Activated T-cell treated with anti-CD3 and anti-CD28 coated beads, Interleukin-2, amount 50 U/mL, for 72 hours (primary cell): ENCODE results near the gene ZNF275. TPM values are rescaled to one million over a fixed set of nuclear protein-coding genes. Genes with fewer than 3 reads are reported as not detected.
"Not testable (repeated sequence)": the region's sequence is repeated elsewhere in the genome, so short reads cannot be mapped to it uniquely, and the experiment has no call there.

ENCODE experiments used
- ATAC-seq, 2 donors: fragments of 150-1000 bp; cut with Tn5 transposase; replicated peaks in 1 of 2; 2 replicates each; pipeline ENCODE4 v1.10.0; 2021; ENCODE audit warnings: moderate library complexity in 2 of 2, mild to moderate bottlenecking in 1 of 2
- DNase-seq, 2 donors: peaks; one replicate each; pipeline ENCODE4 v3.0.0; 2021 to 2022; ENCODE audit warnings: mixed read lengths in 1 of 2
- H3K27ac Mint-ChIP-seq: one replicate; pipeline ENCODE4 v1.8.0; 2022; ENCODE audit warnings: mild to moderate bottlenecking, moderate library complexity, mixed read lengths
- H3K27me3 Mint-ChIP-seq: one replicate; pipeline ENCODE4 v1.8.0; 2022; ENCODE audit warnings: low read depth, mixed read lengths
- H3K36me3 Mint-ChIP-seq, 2 donors: one replicate each; pipeline ENCODE4 v1.8.0; 2022; ENCODE audit warnings: mixed read lengths in 2 of 2, mild to moderate bottlenecking in 1 of 2; ENCODE audit not compliant: insufficient read depth in 2 of 2
- H3K4me1 Mint-ChIP-seq: one replicate; pipeline ENCODE4 v1.8.0; 2022; ENCODE audit warnings: low read depth, mixed read lengths
- H3K4me3 Mint-ChIP-seq, 2 donors: one replicate each; pipeline ENCODE4 v1.8.0; 2022; ENCODE audit warnings: mild to moderate bottlenecking in 2 of 2, mixed read lengths in 2 of 2, moderate library complexity in 2 of 2
- H3K9me3 Mint-ChIP-seq, 2 donors: one replicate each; pipeline ENCODE4 v1.8.0; 2022; ENCODE audit warnings: mixed read lengths in 2 of 2
- total RNA-seq, 2 donors: library from RNA; stranded (reverse); gene quantifications; one replicate each; pipeline ENCODE4 v1.2.3, GENCODE V29; 2022

ZNF275 gene
- total RNA-seq, 2 donors from 2014 or later = 15.6 to 15.7 TPM

DNA sequence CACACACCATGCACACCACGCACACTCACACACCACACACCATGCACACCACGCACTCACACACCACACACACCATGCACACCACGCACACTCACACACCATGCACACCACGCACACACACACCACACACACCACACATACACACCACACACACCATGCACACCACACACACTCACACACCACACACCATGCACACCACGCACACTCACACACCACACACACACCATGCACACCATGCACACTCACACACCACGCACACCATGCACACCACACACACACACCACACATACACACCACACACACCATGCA, 55.5 kb downstream of the ZNF275 start:
- H3K4me3 Mint-ChIP-seq, H3K27ac Mint-ChIP-seq, H3K36me3 Mint-ChIP-seq, ATAC-seq, H3K4me1 Mint-ChIP-seq, DNase-seq, H3K9me3 Mint-ChIP-seq: not testable (repeated sequence)
- H3K27me3 Mint-ChIP-seq = peaks cover 13% of the 10 kb centered on the region

DNA sequence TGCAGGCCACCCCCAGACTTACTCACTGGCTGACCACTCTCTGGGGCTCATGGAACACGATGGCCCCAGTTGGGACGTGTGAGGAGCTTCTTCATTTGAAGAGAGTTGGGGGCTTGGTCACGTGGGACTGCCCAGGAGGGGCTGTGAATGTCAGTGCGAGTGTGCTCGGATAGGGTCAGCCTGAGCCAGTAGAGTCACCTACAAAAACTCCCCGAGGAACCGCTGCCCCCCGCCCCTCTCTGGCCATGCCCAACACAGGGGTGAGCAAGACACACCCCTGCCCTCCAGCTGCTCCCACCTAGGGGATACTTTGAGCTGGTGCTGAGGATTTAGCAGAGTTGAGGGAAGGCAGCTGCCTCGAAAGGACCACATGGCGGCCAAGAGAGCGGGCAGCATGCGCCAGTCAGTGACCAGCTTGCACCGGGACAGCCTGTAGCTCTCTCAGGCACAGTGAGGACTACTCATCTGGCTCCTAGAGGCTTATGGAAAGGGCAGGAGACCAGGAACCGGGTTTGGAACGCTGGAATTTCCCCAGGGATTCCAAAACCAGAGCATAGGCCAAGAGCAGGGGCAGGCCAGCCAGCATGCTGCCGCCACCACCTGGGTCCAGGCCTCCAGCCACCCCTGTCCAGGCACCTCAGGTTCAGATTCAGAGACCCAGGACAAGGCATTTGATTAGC, 58.8 kb downstream of the ZNF275 start:
- Mint-ChIP-seq H3K9me3 (no peaks in the 10 kb centered on the region), H3K36me3 (no peaks in the 10 kb centered on the region), H3K27me3 (peaks cover 6% of the 10 kb centered on the region), H3K27ac (no peak overlapping the region), H3K4me3 (no peak overlapping the region), H3K4me1 (no peaks in the 10 kb centered on the region)
- DNase-seq = no peak
- ATAC-seq = no peak

DNA sequence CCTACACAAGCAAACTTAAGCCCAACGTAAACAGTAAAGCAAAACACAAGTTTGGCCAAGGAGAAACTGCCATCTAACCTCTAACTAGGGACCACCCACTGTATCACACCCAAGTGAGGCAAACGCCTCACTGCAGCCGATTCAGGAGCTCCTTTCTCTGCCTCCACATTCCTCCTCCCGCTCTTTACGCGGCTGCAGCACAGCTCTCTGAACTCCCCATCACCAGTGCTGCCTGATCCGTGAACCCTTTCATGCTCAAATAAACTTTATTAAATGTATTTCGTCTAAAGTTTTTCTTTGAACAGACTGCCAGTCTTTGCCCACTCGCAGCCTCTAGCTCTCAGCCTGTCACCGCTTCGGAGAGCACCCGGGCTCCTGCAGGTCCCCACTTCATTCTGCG, 60.7 kb downstream of the ZNF275 start:
- peaks cover 6% of the 10 kb centered on the region for H3K27me3 Mint-ChIP-seq
- no peak overlapping the region for H3K4me3 Mint-ChIP-seq
- DNase-seq (no peak), ATAC-seq (no peak)
- H3K36me3 Mint-ChIP-seq = no peaks in the 10 kb centered on the region
- H3K27ac Mint-ChIP-seq = no peak overlapping the region
- H3K9me3 Mint-ChIP-seq = no peaks in the 10 kb centered on the region
- no peaks in the 10 kb centered on the region for H3K4me1 Mint-ChIP-seq

GRCh38 chrX:153395613-153396319, 61.8 kb downstream of the ZNF275 start:
- H3K4me1 Mint-ChIP-seq = no peaks in the 10 kb centered on the region
- H3K27me3 Mint-ChIP-seq = peaks cover 6% of the 10 kb centered on the region
- H3K36me3 Mint-ChIP-seq = no peaks in the 10 kb centered on the region
- ATAC-seq (no peak), DNase-seq (no peak)
- no peak overlapping the region for H3K4me3 Mint-ChIP-seq
- no peak overlapping the region for H3K27ac Mint-ChIP-seq
- H3K9me3 Mint-ChIP-seq = no peaks in the 10 kb centered on the region

DNA sequence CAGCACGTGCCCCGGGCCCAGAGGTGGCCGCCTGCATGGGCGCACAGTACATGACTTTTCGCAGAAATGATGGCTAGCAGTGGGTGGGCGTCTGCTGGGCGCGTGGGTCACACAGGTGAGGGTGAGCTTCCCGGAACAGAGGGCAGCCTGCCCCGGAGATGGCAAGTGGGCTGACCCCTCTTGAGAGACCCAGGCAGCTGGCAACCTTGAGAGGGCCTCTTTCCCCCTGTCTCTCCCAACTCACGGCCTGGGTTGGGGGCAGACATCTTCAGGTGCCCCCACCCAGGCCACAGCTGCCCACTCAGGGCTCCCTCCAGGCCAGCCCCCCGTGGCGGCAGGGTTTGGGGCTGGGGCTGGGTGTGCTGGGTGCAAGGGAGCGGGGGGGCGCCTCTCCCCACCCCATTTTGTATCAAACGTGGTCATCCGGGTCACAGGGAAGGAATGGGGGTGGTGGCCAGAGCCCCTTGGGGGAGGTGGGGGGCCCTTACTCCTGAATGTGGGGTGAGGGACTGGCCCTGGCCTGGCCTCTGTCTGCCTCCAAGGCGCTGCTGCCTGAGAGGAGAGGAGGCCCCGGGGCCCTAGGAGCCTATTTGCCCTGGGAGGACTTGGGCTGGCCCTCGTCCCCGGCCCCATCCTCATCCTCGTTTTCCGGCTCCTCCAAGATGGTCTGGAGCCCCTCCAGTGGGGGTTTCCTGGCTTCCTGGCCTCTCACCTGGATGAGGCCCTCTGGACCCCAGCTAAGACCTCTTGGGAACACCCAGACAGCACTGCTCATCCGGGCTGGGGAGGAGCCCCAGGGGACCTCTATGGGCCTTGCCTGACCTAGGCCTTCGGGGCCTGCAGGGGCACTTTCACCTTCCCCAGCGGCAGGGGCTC, 62.6 kb downstream of the ZNF275 start:
- DNase-seq (no peak), ATAC-seq (no peak)
- no peak overlapping the region for H3K27ac Mint-ChIP-seq
- H3K36me3 Mint-ChIP-seq = no peaks in the 10 kb centered on the region
- H3K4me1 Mint-ChIP-seq = no peaks in the 10 kb centered on the region
- no peaks in the 10 kb centered on the region for H3K9me3 Mint-ChIP-seq
- H3K4me3 Mint-ChIP-seq = no peak overlapping the region
- H3K27me3 Mint-ChIP-seq = peaks cover 6% of the 10 kb centered on the region

DNA sequence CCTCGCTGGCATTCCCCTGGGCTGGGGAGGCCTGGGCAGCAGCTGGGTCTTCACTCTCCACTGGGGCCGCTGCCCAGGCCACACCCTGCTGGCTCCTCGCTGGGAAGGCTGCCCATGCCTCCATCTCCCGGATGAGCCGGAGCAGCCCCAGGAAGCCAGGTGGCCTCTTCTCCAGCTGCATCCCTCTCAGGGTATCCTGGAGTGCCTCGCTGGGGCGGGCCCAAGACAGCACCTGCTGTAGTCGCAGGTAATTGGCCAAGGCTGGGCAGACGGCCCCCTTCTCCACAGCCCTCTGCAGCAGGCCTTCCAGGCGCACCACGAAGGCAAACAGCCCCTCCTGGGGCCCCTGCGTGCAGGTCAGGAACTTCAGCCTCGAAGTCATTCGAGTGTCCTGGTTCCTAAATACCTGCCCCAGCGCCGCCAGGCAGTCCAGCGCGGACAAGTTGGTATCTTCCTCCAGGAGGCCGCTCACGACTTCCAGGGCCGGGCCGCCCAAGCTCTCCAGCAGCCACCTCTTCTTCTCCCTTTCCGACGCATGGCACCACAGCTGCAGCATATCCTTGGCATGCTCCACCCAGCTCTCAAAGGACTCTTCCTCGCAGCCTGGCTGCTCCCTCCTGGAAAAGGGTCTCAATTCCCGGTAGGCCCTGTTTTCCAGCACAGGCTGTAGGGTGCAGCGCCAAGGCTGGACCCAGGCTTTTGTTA, 63.5 kb downstream of the ZNF275 start:
- DNase-seq (no peak), ATAC-seq (no peak)
- H3K36me3 Mint-ChIP-seq = no peaks in the 10 kb centered on the region
- no peak overlapping the region for H3K4me3 Mint-ChIP-seq
- H3K9me3 Mint-ChIP-seq = no peaks in the 10 kb centered on the region
- H3K4me1 Mint-ChIP-seq = no peaks in the 10 kb centered on the region
- H3K27ac Mint-ChIP-seq = no peak overlapping the region
- H3K27me3 Mint-ChIP-seq = peaks cover 6% of the 10 kb centered on the region

GRCh38 chrX:153398275-153398960, 64.5 kb downstream of the ZNF275 start:
- no peak overlapping the region for H3K27ac Mint-ChIP-seq
- DNase-seq (no peak), ATAC-seq (no peak)
- no peaks in the 10 kb centered on the region for H3K9me3 Mint-ChIP-seq
- H3K4me1 Mint-ChIP-seq = no peaks in the 10 kb centered on the region
- no peaks in the 10 kb centered on the region for H3K36me3 Mint-ChIP-seq
- no peak overlapping the region for H3K4me3 Mint-ChIP-seq
- H3K27me3 Mint-ChIP-seq = peaks cover 6% of the 10 kb centered on the region

DNA sequence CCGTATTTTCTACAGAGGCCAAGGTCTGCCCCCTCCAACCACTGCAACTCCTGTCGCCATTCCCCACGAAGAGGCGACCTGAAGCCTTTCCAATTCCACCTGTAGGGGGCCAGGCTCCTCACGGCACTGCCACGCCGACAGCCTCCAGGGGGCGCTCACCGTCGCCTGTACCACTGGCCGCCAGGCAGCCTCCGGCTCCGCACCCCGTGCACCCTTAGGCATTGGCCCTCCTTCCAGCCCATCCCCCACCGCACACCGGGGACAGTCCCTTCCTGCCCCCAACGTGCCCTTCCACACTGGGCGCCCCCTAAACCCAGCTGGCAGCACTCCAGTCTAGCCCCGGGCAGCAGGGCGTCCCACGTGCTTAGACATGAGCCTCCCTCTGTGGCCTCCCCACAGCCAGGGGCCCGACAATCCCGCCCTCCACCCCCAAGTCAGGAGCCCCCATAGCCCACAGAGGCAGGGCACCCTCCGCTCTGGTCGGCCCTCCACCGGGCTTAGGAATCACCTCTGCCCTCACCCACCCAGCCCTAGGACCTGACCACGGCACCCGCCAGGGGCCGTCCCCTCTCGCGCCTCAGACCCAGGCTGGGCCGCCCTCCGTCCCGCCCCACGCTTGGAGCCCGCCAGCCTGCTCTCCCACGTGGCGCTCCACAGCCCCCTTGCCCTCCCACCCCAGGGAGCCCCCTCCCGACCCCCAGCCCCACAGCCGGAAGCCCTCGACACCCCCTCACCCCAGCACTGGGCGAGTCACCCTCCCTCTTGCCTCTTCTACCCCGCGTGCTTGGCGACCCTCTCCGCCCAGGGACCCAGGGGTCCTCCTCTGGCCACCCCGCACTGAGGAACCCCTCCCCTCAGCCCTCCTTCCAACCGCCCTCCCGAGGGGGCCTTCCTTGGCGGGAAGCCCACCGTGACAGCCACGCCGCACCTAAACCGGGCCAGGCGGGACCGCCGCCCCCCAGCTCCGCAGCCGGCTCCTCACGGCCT, 66.5 kb downstream of the ZNF275 start:
- Mint-ChIP-seq H3K4me1 (no peaks in the 10 kb centered on the region), H3K36me3 (no peaks in the 10 kb centered on the region), H3K27ac (no peak overlapping the region), H3K9me3 (no peaks in the 10 kb centered on the region), H3K4me3 (no peak overlapping the region), H3K27me3 (peaks cover 2% of the 10 kb centered on the region)
- DNase-seq = peak; percentile 69
- ATAC-seq = peak; percentile 65 to 75

GRCh38 chrX:153401133-153401764, 67.3 kb downstream of the ZNF275 start, which contains the start of gene PNMA6E:
Gene PNMA6E, minus strand, starts transcription at chrX:153401350. Its CDS starts 2,501 bp downstream, at chrX:153398849.
- Mint-ChIP-seq H3K27ac (no peak within 1 kb of the TSS), H3K27me3 (no peaks in the 10 kb centered on the region), H3K36me3 (no peaks in the 10 kb centered on the region), H3K4me3 (no peak within 1 kb of the TSS), H3K4me1 (no peaks in the 10 kb centered on the region), H3K9me3 (no peaks in the 10 kb centered on the region)
- no peak for DNase-seq
- no peak for ATAC-seq
